GM18526 (cell line): ENCODE results near the gene STXBP4.

Experiments
- POLR2A ChIP-seq: IDR thresholded peaks from 3 replicates; pipeline ENCODE4 v1.6.1; 2011; ENCODE audit not compliant: insufficient read length; ENCODE audit errors: extremely low read depth

The STXBP4 gene

DNA sequence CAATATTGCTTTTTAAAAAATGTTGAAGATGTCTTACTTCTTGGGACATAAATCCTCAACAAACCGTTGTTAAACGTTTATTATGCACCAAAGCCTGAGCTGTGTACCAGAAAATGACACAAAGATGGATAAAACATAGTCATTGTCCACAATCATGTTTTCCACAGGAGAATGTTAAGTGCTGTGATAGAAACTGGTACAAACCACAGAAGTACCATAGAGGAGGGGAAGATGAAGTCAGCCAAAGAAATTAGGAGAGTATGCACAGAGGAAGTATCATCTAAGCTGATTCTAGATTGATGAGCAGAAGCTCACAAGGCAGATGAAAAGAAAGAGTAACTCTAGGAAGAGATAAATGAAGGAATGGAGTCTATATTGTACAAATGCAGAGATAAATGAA, 153.5 kb downstream of the STXBP4 start:
- TF ChIP-seq POLR2A, result no peak

- TF ChIP-seq POLR2A, result no peak
Observed at GRCh38 chr17:55124730-55125360, 156.3 kb downstream of the STXBP4 start.

DNA sequence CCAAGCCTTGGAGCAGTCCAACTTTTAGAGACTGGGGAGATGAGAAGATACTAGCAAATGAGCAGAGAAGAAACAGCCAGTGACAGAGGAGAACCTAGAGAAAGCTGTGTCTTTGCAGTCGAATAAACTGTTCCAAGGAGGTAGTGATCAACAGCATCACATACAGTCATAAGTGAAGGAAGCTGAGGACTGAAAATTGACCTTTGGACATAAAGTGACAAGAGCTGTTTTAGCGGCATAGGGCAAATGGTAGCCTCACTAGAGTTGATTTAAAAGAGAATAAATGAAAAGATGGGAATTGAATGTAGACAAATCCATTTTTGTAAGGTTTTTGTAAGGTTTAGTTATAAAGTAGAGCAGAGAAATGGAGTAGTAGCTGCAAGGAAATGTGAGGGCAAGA, 165.0 kb downstream of the STXBP4 start:
- TF ChIP-seq POLR2A, result no peak

DNA sequence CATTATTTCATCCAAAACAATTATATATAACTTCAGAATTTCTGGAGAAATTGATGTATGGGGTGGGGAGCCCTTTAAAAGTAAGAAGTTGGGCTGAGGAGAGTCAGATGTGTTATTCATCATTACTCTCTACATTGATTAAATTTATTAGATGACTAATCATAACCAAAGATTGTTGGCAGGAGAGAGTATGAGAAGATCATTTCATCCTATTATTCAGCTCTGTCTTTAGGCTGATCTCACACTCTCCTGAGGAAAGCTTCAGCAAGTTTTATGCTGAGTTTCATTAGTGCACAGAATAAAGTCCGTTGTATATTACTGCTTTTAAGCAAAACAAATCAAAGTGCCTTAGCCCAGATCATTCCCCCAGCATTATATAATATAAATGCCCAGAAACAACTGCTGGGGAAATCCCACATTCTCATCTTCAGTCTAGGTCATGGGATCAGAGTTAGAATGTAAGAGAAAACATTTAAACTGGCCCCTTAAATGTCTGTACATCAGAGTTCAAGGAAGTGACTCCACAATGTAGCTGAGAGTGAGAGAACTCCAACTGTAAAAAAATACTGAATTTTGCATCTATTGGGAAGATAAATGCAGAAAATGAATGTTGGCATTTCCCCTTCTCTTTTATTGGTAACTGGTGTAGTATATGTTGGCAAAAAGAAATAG, 166.1 kb downstream of the STXBP4 start:
- TF ChIP-seq POLR2A, result no peak

DNA sequence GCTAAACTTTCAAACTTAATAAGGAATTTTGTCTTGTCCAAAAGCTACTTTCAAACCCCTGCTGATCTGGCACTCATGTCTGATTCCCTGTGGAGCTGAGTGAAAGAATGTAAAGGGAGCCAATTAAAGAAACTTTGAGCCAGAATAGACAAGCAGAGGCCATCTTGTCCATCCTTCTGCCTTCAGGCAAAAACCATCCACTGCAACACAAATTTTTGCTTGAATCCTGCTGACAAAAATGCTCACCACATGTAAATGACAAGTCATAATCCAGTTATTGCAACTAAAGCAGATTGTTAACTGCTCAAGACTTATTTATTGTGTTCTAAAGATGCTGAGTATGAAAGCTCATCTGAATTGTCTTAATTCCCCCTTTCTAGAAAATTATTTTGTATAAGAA, 172.2 kb downstream of the STXBP4 start:
- no peak for TF ChIP-seq POLR2A

- TF ChIP-seq POLR2A, result no peak
Observed at GRCh38 chr17:55144518-55144917, 176.0 kb downstream of the STXBP4 start.

GRCh38 chr17:55149485-55149884, 180.9 kb downstream of the STXBP4 start:
- no peak for TF ChIP-seq POLR2A

DNA sequence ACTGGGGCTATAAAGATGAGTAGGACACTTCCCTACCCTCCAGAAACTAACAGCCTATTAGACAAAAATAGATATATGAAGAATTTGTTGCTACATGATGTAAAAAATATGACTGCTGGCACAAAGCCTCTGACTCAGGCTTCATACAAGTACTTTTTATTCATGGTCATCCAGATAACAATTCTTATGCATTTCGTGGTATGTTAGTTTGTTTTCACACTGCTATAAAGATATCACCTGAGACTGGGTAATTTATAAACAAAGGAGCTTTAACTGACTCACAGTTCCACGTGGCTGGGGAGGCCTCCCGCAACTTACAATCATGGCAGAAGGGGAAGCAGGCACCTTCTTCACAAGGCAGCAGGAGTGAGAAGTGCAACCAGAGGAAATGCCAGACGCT, 183.7 kb downstream of the STXBP4 start:
- TF ChIP-seq POLR2A, result no peak

- no peak for TF ChIP-seq POLR2A
Observed at GRCh38 chr17:55154101-55154500, 185.5 kb downstream of the STXBP4 start.

GRCh38 chr17:55155856-55156560, 187.4 kb downstream of the STXBP4 start:
- no peak for TF ChIP-seq POLR2A

DNA sequence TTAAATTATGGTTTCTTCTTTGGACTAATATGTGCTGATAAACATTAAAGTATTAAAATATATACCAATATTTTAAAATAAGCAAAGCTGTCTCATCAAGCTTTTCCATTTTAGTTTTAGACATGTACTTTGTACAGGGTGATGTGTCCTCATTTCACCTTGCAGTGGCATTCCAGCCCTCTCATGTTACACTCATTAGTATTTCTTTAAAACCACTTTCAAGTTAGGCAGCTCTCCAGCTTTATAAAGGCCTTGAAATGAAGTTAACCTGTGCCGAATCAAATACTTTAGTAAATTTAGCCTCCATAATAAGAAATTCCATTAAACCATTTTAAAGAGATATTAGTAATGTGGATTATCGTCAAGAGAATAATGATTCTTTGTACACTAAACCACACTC, 188.6 kb downstream of the STXBP4 start:
- no peak for TF ChIP-seq POLR2A

DNA sequence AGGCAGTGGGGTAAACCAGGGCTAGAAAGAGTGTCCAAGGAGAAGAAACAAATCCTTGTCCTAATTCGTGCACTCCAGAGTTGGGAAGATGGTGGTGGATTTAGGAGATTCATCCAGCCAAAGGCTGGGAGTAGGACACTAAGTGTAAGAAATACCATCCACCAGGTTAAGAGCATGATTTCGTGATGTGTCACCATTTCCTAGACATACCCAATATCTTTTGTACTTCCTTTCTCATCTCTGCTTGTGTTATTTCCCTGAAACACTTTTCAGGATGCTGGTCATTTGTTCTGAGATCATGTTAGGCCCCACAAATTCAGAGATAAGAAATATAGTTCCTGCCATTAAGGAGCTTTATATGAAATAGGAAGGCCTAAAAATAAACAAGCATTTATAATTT, 189.9 kb downstream of the STXBP4 start:
- TF ChIP-seq POLR2A, result no peak

- TF ChIP-seq POLR2A, result no peak
Observed at GRCh38 chr17:55159251-55159650, 190.7 kb downstream of the STXBP4 start.

DNA sequence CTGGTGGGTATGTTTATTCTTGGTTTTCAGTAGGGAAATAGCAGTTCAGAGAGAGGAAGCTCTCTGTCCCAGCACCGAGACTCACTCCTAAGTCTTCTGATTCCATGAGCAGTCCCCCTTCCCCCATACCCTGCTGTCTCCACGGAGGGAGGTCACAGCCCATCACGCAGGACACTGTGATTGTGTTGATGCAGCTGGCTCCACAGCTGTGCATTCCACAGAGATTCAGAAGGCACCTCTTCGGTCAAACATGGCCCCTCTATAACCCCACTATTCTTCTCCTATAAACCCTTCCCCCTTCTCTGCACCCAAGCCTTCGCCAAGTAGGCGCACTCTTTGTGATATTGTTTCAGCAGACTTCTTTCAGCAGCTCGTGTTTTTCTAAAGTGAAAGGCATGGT, 191.9 kb downstream of the STXBP4 start:
- TF ChIP-seq POLR2A, result no peak

DNA sequence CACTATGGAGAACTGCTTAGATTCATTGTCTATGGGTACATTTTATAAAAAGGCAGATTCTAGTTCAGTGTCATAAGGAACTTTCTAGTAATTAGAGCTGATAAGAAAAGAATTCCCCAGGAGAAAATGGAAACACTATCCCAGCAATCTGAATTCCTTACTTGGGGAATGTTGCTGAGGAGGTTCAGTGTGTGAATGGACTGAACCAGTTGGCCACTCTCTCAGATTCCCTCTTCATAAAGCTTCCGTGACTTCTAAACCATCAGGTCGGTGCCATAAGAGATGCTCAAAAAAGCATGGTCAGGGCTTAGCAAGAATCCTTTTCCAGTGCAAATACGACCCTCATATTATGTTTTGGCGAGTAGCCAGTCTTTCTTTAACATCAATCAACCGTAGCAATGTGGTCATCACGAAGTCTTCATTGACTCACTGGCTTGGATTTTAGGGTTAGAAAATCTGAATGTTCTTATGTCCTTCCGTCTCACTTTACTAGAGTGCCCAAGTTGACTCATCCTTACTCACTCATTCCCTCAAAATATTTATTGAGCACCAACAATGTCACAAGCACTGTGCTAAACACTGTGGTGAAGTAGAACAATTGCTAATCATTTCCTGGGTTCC, 193.5 kb downstream of the STXBP4 start:
- no peak for TF ChIP-seq POLR2A

GRCh38 chr17:55162556-55162946, 194.0 kb downstream of the STXBP4 start:
- TF ChIP-seq POLR2A, result no peak
